ENCODE results near the gene SLC41A3.

DNA sequence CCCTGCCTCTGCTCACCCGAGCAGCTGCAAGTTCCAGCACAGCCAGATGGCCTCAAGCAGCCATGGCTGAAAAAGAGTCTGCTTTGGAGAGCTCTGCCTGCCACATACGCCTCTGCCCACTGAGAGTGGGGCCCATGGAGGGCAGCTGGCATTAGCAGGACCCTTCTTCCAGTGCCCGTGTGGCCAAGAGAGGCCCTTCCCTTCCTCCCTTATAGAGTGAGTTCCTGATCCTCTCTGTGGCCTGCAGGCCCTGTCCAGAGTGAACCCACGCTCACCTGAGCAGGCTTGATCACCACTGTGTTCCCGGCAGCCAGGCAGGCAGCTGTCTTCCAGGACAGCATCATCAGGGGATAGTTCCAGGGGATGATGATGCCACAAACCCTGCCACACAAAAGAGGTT is 41.4 kb upstream of the SLC41A3 start:
- TF ChIP-seq POLR2A (IDR thresholded peaks at IDR 0.05; ENCODE audit: low read depth, low read length) (no peak), POLR2AphosphoS5 (IDR thresholded peaks at IDR 0.05; ENCODE audit: low read depth, low read length) (no peak), TAF1 (IDR thresholded peaks at IDR 0.05; ENCODE audit: low read depth, low read length) (no peak)
